ENCODE results near the gene ALOX15B. TPM values are rescaled to one million over a fixed set of nuclear protein-coding genes. Genes with fewer than 3 reads are reported as not detected.
"Not testable (repeated sequence)": the region's sequence is repeated elsewhere in the genome, so short reads cannot be mapped to it uniquely, and the experiment has no call there.

ALOX15B gene
- total RNA-seq, 1 experiment from 2014 or later = not detected

- no peaks in the 10 kb centered on the region for H3K36me3 ChIP-seq
- H3K9me3 ChIP-seq = no peaks in the 10 kb centered on the region
- H3K4me3 ChIP-seq = no peak overlapping the region
- H3K27me3 ChIP-seq = peaks cover 21% of the 10 kb centered on the region
- no peak for DNase-seq
Measured at GRCh38 chr17:8066841-8067775, 28.2 kb downstream of the ALOX15B start.

- Histone ChIP-seq H3K9me3 (no peaks in the 10 kb centered on the region), H3K36me3 (no peaks in the 10 kb centered on the region), H3K27me3 (peaks cover 20% of the 10 kb centered on the region), H3K4me3 (no peak overlapping the region)
- no peak for DNase-seq
Measured at GRCh38 chr17:8067806-8068205, 28.9 kb downstream of the ALOX15B start.

DNA sequence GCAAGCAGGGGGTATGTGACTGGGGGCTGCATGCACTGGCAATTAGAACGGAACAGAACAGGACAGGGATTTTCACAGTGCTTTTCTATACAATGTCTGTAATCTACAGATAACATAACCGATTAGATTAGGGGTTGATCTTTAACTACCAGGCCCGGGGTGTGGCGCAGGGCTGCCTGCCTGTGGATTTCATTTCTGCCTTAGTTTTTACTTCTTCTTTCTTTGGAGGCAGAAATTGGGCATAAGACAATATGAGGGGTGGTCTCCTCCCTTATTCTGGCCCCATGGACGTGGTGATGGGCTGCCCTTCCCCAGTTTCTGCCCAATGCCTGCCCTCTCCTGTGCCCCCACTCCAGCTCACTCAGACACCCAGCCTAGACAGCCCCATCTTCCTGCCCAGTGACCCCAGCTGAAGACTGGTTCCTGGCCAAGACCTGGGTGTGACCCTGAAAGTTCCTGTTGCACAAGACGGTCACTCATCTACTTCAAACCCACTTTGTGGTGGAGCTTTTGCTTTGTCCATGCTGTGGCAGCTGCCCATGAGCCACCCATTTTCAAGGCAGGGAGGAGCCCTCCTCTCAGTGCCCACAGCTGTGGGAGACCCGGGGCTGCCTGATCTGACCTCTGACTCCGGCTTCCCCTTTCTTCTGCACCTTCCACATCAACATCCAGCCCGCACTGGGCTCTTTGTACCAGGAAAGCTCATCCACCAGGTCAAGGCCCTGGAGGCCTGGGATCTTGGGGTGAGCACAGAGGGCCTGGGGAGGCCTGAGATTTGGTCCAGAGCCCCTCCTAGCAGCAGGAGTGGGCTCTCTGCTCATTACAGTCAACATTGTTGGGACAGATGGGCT lies 30.1 kb downstream of the ALOX15B start:
- no peak for DNase-seq
- H3K4me3 ChIP-seq = no peak overlapping the region
- no peaks in the 10 kb centered on the region for H3K9me3 ChIP-seq
- H3K36me3 ChIP-seq = no peaks in the 10 kb centered on the region
- peaks cover 21% of the 10 kb centered on the region for H3K27me3 ChIP-seq

DNA sequence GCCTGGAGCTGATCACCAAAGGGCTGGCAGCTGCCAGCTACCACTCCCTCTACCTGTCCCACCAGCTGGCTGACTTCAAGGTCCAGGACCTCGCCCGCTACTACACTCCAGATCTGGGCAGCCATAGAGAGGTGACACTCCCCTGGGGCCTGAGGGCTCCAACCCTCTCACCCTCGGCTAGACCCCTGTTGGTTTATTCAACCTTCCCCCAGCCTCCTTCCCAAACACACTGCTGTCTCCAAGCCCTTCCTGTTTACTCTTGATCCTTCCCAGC lies 30.7 kb downstream of the ALOX15B start:
- DNase-seq = no peak
- H3K9me3 ChIP-seq = no peaks in the 10 kb centered on the region
- no peaks in the 10 kb centered on the region for H3K36me3 ChIP-seq
- H3K4me3 ChIP-seq = no peak overlapping the region
- H3K27me3 ChIP-seq = peaks cover 26% of the 10 kb centered on the region

- H3K4me3 ChIP-seq = no peak overlapping the region
- H3K9me3 ChIP-seq = no peaks in the 10 kb centered on the region
- no peaks in the 10 kb centered on the region for H3K36me3 ChIP-seq
- peaks cover 30% of the 10 kb centered on the region for H3K27me3 ChIP-seq
- no peak for DNase-seq
Measured at GRCh38 chr17:8071496-8071895, 32.6 kb downstream of the ALOX15B start.

- no peak for DNase-seq
- Histone ChIP-seq H3K36me3 (no peaks in the 10 kb centered on the region), H3K27me3 (peaks cover 30% of the 10 kb centered on the region)
Measured at GRCh38 chr17:8072341-8072728, 33.5 kb downstream of the ALOX15B start.

DNA sequence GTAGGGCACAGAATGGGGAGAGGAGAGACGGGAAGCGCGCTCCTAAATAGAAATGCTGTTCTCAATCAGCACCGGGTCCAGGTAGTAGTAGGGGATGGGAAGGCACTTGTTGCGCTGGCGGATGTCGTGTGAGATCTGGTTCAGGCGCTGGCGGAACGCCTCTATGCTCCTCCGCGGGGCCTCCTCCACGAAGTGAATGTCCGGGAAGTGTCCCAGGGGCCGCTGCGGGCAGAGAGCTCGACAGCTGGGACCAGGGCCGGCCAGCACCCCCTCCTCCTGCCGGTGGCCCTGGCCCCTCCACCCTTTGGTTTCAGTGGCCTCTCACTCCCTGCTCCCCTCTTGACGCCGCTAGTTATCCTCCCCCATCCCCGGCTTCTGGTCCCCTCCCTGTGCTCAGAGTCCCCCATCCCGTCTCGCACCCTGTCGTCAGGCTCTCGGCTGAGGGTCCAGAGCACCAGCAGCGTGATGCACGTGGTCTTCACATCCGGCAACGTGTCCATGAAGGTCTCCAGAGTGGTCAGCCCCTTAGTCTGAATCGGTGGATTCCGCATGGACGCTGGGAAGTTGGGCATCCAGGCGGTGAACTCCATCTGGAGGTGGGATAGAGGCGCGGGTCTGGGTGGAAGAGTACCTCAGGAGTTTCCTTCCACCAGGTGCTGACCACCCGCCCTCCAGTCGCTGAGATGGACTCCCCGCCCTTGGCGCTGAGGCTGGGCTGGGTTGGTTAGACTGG lies 34.0 kb downstream of the ALOX15B start:
- no peaks in the 10 kb centered on the region for H3K36me3 ChIP-seq
- DNase-seq = no peak
- H3K27me3 ChIP-seq = peaks cover 30% of the 10 kb centered on the region

More at GRCh38 chr17:8072341-8072728, 33.5 kb downstream of the ALOX15B start:
- Histone ChIP-seq H3K4me3 (no peak overlapping the region), H3K9me3 (no peaks in the 10 kb centered on the region)

GRCh38 chr17:8073627-8074484 lies 35.0 kb downstream of the ALOX15B start:
- no peaks in the 10 kb centered on the region for H3K36me3 ChIP-seq
- DNase-seq = peak; percentile 65
- peaks cover 30% of the 10 kb centered on the region for H3K27me3 ChIP-seq
- H3K4me3 ChIP-seq = no peak overlapping the region
- no peaks in the 10 kb centered on the region for H3K9me3 ChIP-seq

More for the DNA sequence above, 34.0 kb downstream of the ALOX15B start:
- no peaks in the 10 kb centered on the region for H3K9me3 ChIP-seq
- no peak overlapping the region for H3K4me3 ChIP-seq

DNA sequence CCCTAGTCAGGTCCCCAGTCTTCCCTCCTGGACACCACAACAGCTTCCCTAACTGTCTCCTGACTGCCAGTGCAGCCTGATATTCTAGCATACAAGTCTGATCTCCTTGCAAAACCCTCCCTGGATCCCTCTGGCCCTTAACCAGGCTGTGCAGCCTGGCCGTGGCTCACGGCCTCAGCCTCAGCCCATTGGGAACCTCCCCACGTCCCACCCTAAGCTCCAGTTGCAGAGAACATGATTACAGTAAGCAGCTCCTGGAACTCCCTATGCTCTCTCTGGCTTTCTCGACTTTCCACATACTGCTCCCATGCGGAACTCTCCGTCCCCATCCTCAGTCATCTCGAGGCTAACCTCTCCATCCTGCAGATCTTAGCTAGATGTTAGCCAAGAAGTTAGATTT lies 35.7 kb downstream of the ALOX15B start:
- DNase-seq = no peak
- Histone ChIP-seq H3K9me3 (no peaks in the 10 kb centered on the region), H3K27me3 (peaks cover 30% of the 10 kb centered on the region), H3K4me3 (no peak overlapping the region), H3K36me3 (no peaks in the 10 kb centered on the region)

- Histone ChIP-seq H3K9me3 (no peaks in the 10 kb centered on the region), H3K27me3 (peaks cover 30% of the 10 kb centered on the region), H3K36me3 (no peaks in the 10 kb centered on the region), H3K4me3 (no peak overlapping the region)
- DNase-seq = no peak
Measured at GRCh38 chr17:8075081-8075480, 36.2 kb downstream of the ALOX15B start.

DNA sequence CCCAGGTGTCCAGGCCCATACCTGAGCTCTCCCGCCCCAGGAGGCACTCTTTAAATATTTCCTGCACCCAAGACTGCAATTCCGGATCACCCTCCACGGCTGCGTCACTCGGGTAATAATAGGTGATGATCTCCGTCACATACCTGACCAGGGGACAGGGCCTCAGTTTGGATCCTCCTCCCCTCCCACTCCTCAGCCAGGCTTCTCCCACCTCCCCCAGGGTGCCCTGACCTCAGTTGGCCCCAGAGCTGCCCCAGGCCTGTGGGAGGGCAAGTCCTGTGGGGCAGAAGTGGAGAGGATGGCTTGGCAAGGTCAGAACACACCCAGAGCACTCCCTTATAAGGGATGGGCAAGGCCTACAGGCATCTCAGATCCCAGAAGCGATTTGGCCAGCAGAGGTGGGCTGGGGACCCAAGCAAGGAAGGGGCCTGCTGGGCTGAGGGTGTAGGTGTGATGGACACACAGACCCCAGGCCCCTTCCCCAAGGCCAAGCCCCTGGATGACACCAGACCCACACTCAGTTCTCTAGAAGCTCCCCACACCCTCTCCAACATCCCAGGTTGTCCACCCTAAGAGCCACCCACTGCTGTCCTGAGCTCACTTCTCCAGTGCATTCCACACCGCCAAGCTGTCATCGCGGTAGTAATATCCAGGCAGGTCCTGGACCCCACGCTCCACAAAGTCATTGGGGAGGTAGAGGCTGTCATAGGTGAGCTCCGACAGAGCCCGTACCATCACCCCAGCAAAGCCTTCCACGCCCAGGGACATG lies 36.9 kb downstream of the ALOX15B start:
- DNase-seq = no peak
- no peaks in the 10 kb centered on the region for H3K9me3 ChIP-seq
- no peak overlapping the region for H3K4me3 ChIP-seq
- peaks cover 30% of the 10 kb centered on the region for H3K27me3 ChIP-seq
- no peaks in the 10 kb centered on the region for H3K36me3 ChIP-seq

DNA sequence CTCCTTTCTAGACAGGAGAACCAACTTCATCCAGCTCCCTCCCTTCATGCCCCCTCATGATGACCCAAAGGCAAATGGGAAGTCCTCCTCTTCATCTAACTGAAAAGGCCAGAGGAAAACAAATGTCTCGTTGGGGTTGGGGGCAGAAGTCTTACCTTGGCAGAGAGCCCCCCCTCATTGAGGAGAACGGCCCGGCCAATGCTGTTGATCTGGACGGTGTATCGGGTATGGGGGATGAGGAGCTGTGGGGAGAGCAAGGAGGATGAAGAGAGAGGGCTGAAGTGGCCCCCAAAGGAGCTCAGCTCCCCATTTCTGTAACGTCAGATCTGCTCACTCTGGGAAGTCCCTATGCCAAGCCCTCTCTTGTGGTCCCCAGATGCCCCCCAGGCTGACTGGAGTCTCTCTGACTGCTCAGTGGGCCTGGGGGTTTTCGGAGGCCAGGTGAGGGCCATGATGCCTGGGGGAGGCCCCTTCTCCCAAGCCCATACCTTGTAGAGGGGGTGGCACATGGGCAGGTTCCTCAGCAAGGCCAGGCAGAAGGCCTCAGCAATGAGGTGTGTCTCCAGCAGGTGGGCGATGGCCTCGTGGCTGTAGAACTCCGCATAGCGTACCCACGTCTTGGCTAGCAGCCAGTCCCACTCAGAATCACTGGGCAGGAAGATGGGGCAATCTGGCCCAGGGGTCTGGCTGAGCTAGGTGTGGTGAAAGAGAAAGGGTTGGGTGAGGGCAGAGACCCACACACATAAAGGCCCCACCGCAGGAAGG lies 37.8 kb downstream of the ALOX15B start:
- Histone ChIP-seq H3K4me3 (no peak overlapping the region), H3K36me3 (no peaks in the 10 kb centered on the region), H3K27me3 (peaks cover 30% of the 10 kb centered on the region), H3K9me3 (no peaks in the 10 kb centered on the region)
- no peak for DNase-seq

DNA sequence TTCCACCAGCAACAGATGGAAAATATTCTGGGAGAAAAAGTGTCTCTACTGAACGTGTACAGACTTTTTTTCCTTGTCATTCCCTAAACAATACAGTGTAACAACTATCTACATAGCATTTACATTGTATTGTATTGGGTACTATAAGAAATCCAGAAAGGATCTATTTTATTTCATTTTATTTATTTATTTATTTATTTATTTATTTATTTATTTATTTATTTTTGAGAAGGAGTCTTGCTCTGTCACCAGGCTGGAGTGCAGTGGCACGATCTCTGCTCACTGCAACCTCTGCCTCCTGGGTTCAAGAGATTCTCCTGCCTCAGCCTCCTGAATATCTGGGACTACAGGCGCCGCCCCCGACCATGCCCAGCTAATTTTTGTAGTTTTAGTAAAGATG lies 39.1 kb downstream of the ALOX15B start:
- not testable (repeated sequence) for DNase-seq, H3K9me3 ChIP-seq, H3K36me3 ChIP-seq, H3K4me3 ChIP-seq
- peaks cover 28% of the 10 kb centered on the region for H3K27me3 ChIP-seq

GRCh38 chr17:8079291-8080207 lies 40.7 kb downstream of the ALOX15B start:
- Histone ChIP-seq H3K4me3 (peak overlapping the region; percentile 30), H3K27me3 (peaks cover 13% of the 10 kb centered on the region; the same call in 1 of the 2 replicates), H3K9me3 (no peaks in the 10 kb centered on the region), H3K36me3 (no peaks in the 10 kb centered on the region)
- peak; percentile 63 for DNase-seq
